ENCODE data around the gene F10. TPM values are rescaled to one million over a fixed set of nuclear protein-coding genes. Genes with fewer than 3 reads are reported as not detected.
A peak's percentile ranks its signal among the peaks of the same experiment; 100 is the strongest.
"Not testable (repeated sequence)": the region's sequence is repeated elsewhere in the genome, so short reads cannot be mapped to it uniquely, and the experiment has no call there.

Gene F10
- total RNA-seq (2014; rRNA removed; shearing (Covaris generic)): not detected in 2 replicates

DNA sequence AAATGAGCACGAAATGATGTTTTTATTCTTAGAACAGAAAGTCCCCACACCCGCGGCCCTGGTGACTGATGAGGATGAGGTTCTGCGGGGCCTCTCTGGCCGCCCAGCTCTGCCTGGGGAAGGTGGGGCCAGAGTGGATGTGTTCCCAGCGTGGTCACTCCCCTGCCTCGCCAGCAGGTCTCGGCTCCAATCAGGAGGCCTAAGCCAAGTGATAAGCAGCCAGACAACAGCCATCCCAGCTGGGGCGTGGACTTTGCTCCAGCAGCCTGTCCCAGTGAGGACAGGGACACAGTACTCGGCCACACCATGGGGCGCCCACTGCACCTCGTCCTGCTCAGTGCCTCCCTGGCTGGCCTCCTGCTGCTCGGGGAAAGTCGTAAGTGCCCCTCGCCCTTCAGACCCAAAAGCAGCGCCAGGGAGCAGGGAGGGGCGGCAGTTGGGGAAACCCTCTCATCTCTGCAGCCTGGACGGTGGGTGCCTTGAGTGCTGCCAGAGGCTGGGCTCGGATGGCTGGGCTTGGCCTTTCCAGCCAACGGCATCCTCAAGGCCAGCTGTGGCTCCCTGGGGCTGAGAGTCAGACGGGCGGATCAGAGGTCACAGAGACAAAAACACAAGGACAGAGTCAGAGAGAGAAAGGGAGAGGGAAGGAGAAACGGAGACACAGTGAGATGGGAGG is at the start of gene F10:
Gene F10, plus strand, starts transcription at position 250 of the 676 bp plus-strand sequence. Its CDS starts 57 bp downstream, at position 307.
- DNase-seq (ENCODE audit: low read depth): no peak

DNA sequence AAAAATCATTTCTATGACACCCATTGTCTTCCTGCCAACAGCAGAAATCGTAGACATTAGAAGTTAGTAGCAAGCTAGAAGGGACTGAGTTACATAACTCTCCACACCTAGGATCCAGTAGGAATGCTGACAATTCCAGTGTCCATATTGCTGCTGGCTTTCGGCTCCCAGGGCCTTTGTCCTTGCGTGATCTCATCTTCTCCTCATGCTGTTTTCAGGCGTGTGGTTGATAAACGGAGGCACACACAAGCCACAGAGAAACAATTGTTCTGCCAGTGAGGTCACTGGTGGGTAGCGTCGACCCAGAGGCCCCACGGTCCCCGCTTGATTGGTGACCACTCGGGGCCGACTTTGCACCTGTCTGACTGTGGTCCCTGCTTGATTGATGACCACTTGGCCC is 48.7 kb upstream of the F10 start:
- no peak for DNase-seq (ENCODE audit: low read depth)

DNA sequence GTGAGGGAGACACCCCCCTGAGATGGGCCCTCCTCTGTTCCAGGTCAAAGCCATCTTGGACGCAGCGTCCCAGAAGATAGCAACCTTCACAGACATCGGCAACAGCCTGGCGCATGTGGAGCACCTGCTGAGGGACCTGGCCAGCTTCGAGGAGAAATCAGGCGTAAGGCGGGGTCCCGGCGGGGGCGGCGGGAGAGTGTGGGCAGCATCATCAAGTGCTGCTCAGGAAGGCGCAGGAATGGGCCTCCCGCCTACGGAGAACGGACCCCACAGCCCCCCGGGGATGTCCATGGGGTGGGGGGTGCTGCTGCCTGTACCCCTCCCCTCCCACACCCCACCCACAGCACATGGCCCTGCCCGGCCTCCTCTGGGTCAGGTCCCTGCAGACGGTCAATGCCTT is 48.2 kb upstream of the F10 start:
- DNase-seq (ENCODE audit: low read depth): no peak

DNA sequence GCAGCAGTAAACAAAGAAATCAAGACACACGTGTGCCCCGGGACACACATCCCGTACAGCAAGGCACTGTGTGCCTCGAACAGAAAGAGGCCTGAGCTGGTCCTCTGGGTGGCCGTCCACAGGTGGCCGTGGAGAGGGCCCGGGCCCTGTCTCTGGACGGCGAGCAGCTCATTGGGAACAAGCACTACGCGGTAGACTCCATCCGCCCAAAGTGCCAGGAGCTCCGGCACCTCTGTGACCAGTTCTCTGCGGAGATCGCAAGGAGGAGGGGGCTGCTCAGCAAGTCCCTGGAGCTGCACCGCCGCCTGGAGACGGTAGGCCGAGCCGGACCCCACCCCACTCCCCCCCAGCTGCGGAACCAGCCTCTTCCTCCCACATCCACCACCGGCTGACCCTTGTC is 47.7 kb upstream of the F10 start:
- DNase-seq (ENCODE audit: low read depth): no peak

DNA sequence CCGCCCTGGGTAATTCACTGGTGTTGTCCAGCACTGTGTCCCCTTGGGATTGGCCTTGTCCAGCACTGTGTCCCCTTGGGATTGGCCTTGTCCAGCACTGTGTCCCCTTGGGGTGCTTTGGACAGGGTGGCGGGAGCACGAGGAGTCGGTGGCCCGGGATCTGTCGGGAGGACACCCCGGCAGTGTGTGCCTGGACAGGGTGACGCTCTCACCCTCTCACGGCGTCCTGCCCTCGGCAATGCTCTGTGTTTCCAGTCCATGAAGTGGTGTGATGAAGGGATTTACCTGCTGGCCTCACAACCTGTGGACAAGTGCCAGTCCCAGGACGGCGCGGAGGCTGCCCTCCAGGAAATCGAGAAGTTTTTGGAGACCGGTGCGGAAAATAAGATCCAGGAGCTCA is 46.9 kb upstream of the F10 start:
- no peak for DNase-seq (ENCODE audit: low read depth)

DNA sequence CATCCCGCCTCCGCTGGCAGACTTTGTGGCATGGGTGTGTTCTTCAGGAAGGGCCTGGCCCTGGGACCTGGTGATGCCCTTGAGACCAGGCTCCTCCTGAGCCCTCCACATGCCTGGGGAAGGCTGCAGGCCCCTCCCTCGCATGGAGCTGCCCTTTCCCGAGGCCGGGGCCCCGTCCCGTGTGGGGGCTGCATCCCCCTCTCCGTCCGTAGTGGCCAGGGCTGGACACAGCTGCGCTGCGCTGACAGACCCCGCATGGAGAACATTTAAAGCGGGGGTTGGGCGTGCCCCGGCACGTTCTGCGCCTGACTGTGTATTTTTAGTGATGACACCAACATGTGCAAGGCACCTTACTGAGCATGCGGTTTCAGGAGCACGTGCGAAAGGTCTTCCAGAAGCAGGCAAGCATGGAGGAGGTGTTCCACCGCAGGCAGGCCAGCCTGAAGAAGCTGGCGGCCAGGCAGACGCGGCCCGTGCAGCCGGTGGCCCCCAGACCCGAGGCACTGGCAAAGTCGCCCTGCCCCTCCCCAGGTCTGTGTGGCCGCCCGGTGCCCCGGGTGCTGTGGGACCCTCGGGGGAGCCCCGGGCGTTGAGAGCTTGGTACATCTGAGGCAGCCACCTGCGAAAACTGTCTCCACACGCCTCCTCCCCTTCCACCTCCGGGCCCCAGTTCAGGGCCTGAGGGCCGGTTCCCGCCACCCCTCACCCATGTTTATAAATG is 45.8 kb upstream of the F10 start:
- DNase-seq (ENCODE audit: low read depth): no peak

DNA sequence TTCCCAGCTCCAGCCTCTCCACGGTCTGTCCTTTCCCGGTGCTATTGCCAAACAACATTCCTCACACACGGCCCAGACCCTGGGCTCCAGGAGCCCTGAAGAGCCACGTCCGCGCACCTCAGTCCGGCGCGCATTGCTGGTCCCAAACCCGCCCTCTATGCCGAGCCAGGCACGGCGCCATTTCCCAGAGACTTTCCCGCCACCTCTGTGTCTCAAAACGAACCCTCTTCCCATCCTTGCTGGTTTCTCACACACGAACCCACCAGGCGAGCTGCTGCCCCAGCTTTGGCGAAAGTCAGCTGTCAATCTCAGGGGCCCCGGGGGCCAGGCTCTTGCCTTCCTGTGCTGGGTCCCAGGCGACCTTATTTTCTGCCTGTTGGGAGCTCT is 45.0 kb upstream of the F10 start:
- no peak for DNase-seq (ENCODE audit: low read depth)

DNA sequence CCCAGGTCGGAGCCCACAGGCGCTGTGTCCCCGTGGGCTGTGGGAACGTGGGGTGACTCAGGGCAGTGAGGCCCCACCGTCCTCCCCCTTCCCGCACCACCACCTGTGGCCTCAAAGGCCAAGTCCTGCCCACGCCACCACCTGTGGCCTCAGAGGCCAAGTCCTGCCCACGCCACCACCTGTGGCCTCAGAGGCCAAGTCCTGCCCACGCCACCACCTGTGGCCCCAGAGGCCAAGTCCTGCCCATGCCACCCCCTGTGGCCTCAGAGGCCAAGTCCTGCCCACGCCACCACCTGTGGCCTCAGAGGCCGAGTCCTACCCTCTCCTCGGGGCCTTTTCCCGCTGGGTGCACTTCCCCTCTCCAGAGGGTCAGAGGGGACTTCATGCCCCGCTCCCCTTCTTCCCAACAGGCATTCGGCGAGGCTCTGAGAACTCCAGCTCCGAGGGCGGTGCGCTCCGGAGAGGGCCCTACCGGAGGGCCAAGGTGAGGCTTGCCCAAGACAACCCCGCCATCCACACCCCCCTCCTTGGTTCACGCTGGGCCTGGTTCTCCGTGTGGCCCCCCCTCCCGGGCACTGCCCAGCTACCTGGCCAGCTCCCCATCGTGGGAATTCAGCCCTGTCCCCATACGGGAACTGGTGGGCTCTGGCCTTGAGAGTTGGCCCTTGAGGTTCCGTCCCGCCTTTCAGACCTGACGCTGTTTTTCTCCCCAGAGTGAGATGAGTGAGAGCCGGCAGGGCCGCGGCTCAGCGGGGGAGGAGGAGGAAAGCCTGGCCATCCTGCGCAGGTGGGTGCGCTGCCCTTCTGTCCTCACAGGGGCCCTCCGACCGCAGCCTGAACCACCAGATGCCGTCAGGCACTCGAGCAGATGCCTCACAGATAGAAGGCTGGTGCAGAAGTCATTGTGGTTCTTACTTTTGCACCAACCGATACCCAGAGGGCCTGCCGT is 44.4 kb upstream of the F10 start:
- no peak for DNase-seq (ENCODE audit: low read depth)

DNA sequence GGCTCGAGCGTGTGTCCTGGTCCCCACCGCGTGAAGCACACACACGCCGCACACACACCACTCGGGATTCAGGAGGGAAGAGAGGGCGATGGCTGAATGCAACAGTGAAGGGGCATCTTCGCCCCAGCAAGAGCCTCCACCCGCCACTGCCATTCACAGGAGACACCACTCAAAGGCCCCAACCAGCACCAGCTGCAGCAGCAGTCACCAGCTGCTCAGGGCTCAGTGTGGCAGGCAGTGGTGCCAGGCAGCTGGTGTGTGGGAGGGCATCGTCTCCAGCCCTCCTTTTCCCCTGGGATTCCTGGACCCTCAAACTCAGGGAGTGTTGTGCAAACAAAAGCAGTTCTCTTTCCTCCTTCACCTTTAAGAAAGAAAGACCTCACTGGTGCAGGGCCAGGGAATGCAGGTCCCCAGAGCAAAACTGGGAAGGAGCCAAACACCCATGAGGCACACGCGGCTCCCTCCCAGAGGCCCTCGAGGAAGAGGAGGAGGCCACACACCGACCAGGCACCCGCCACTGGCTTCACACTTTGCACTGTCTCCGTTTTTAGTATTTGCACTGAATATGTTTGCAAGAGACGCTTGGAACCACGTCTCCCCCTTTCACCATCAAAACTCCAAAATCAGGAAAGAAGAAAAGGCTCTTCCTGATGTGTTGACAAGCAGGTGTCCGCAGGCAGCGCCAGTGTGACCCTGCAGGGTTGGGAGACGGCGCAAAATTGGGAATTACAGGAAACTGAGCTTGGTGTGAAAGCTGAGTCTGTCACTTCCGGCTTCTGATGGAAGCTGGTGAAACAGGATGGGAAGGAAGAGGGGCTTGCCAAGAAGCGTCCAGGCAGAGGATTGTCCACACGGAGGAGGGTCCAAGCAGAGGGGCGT is 43.5 kb upstream of the F10 start:
- no peak for DNase-seq (ENCODE audit: low read depth)

DNA sequence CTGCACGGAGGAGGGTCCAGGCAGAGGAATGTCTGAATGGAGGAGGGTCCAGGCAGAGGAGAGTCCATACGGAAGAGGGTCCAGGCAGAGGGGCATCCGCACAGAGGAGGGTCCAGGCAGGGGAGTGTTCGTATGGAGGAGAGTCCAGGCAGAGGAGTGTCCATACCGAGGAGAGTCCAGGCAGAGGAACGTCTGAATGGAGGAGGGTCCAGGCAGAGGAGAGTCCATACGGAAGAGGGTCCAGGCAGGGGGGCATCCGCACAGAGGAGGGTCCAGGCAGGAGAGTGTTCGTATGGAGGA is 42.9 kb upstream of the F10 start:
- not testable (repeated sequence) for DNase-seq (ENCODE audit: low read depth)

DNA sequence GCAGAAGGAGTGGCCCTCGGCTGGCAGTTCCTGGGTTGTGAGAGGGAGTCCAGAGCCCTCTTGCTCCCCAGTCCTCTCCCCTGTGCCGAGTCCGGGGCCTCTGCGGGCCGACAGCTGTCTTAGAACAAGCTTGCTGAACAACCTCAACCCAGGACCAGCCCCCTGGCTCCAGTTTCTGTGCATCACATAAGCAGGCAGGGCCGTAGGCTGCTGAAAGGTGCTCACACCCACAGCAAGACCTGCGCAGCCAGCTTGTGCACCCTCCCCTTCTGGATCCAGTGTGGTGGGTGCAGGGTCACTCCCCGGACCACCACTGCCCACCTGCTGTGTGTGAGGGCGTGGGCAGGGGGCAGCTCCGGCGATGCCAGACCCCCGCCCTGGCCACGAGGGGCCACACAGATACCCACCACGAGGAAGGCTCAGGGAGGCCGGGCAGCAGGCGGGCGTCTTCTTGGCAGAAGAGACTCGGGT is 42.2 kb upstream of the F10 start:
- no peak for DNase-seq (ENCODE audit: low read depth)

DNA sequence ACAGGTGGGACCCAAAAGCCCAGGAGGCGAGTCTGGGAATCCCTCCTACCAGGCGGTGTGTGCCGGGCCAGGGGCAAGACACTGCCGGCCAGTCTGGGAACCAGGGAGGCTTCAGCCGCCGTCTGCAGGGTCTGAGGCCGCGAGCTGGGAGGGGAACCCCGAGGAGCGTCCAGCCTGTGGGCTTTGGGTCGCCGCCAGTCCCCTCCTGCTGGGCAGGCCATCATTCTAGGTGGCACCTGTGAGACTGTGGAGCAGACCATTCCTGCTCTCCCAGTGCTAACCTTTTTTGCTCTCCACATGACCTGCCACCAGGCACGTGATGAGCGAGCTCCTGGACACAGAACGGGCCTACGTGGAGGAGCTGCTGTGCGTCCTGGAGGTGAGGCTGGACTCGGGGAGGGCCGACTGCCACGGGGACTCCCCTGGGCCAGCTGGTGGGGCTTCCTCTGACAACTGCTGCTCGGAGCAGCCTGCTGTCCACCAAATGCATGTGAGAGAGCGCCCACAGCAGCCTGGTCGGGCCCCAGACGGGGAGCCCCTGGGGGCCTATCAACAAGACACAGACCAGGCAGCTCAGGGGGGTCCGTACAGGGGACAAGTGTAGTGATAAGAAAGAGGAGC is 41.6 kb upstream of the F10 start:
- no peak for DNase-seq (ENCODE audit: low read depth)

DNA sequence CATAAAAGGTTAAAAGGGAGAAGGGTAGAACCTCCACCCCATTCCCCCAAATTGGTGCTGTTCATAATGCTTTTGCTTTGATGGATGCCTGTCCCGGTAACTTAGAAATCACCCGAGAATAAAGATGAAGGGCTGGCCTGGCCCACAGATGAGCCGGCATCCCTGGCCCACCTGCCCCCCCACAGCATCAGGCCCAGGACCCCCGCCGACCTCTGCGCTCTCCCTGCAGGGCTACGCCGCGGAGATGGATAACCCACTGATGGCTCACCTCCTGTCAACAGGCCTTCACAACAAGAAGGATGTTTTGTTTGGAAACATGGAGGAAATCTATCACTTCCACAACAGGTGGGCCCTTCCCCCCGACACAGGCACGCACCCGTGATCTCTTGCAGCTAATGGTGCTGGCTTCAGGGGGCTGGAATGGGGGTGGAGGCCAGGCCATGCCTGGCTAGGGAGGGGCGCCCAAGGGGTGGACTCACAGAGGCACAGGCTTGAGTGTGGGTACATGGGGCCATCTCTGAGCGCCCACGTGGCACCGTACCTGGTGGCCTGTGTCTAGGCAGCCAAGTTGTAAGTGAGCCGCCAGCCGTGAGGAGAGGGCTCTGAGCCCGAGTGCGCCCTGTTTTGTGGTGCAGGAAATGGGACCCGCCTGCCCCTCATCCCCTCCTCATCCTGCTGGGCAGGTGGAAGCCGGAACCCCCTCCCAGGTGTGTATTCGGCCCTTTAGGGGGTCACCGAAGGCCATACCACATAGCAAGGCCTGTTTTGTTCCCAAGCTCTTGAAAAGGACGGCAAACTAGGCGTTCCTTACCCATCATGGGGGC is 40.2 kb upstream of the F10 start:
- no peak for DNase-seq (ENCODE audit: low read depth)

DNA sequence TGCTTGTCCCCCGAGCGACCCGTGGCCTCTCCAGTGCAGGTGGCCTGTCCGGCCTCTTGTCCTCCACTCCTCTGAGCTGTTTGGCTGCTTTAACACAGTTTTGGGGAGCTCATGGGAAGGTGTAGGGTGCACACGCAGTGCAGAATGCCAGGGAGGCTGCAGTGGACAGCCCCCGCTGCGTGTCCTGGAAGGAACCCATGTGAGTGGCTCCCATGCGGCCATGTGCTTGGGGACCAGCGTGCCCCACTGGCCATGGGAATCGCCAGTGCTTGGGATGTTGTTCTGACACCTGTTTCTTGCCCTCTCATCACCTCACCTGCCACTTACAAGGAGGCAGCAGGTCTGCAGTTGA is 39.6 kb upstream of the F10 start:
- no peak for DNase-seq (ENCODE audit: low read depth)

DNA sequence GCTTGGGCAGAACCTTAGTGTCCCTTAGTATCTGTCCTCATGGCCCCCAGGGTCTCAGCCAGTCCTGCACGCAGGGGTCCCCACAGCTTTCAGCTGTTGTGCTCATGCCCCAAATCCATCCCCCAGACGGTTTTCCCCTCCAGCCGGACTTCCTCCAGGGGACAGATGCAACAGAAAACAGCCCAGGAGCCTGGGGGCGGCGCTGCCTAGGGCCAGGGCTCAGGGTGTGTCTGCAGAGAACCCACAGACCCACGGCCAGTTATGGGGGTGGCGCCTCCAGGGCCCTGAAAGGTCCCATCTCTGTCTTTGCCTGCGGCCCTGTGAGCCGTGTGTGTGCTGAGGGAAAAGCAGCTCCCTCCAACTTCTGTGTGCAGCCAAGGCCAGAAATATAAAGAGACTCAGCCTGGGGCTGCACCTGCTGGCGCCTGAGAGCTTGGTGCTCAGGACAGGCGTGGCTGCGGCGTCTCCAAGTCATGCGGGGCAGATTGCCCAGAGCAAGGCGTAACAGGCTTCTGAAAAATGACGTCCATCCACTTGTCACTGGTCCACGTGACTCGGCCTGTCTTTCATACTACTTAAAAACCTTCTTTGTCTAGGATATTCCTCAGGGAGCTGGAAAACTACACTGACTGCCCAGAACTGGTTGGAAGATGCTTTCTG is 39.1 kb upstream of the F10 start:
- peak; percentile 14 for DNase-seq (ENCODE audit: low read depth)

DNA sequence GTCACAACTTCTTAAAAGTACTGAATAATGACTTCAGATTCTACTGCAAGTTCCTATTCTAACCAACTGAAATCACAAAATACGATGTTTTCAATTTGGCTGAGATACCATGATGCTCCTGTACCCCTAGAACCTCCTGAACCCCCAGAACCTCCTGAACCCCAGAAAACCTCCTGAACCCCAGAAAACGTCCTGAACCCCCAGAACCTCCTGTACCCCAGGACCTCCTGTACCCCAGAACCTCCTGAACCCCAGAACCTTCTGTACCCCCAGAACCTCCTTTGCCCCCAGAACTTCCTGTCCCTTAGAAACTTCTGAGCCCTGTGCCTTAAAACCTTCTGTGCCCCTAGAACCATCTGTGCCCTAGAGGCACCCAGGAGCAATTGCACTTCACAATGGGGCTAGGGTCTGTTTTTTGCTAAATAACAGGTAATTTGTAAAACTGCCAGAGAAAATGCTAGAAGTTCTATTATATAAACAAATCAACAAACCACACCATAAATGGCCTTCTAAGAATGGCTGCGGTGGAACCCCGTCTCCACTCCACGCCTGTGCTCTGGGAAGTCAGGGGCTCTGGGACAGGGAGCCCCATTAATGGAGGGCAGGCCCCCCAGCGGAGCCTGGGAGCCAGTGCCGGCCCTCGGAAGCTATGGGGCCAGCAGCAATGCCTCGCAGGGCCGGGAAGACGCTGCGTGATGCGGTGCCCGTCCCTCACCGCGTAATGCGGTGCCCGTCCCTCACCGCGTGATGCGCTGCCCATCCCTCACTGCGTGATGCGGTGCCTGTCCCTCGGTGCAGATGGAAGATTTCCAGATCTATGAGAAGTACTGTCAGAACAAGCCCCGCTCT is 38.3 kb upstream of the F10 start:
- DNase-seq (ENCODE audit: low read depth): no peak

DNA sequence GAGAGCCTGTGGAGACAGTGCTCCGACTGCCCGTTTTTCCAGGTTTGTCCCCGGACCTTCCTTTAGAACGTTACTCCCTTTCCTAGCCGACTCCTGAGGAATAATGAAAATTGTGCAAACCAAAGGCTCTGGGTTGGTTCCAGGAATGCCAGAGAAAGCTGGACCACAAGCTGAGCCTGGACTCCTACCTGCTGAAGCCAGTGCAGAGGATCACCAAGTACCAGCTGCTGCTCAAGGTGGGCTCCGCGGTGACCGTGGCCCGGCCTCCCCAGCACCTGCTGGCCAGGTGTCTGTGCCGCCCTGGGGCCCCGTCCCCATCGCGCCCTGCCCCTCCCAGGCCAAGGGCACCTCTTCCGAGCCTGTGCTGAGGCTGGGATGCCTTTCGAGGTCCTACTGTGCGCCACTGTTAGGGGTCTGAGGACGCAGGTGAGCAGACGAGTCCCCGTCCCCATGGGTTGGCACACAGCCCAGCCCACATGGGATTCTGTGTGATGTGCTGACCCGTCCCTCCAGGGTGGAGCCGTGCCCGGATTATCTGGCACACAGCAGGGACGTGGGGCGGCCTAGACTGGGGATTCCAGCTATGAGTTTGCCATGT is 37.6 kb upstream of the F10 start:
- no peak for DNase-seq (ENCODE audit: low read depth)

DNA sequence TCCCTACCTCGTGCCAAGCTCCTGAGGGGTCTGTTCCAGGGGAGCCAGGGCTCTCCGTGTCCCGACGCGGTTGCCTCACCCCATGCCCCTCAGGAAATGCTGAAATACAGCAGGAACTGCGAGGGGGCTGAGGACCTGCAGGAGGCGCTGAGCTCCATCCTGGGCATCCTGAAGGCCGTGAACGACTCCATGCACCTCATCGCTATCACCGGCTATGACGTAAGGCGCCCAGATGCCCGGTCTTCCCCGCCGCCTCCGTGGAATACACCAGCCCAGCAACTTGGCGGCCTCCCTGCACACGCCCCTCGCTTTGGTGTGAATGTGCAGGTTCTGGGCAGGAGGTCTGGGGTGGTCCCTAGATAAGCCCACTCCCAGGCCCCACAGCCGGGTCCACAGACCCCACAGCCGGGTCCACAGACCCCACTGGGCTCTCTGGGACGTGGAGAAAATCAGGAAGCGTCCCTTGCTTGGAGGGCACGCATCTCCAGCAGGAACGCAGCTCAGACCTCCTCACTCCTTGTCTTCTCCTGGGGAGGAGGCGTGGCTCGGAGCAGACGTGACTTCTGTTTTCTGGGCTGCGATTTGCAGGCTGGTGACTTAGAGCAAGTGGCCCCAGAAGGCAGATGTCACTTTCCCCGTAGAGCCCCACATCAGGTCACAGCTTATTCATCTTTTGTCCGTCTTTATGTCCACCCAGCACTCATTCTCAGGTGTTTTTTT is 36.4 kb upstream of the F10 start:
- no peak for DNase-seq (ENCODE audit: low read depth)
